ENCODE results near the gene HP. TPM values are rescaled to one million over a fixed set of nuclear protein-coding genes. Genes with fewer than 3 reads are reported as not detected.

HP gene
- total and polyA plus RNA-seq, 2 of the 4 experiments (the other 2 are of a cell fraction) = not detected

DNA sequence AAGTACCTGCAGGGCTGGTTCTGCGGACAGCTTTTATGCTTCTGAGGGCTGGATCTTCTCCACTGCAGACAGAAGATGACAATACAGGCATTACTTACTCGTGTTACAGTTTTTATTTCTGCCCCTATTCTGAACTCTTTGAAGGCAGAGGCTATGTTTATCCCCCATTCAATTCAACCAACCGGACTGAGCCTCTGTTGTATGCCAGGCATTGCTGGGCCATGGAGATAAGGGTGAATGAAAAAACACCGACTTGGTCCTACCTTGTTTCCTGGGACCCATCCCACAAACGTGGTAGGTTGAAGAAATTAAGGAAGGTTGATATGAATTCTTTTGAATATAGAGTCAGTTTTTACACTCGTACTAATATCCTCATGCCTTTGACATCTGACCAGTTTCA, 10.0 kb upstream of the HP start:
- H3K9me1 ChIP-seq (ENCODE audit: insufficient read depth, low read length) = no peaks in the 10 kb centered on the region
- no peak overlapping the region for H3K9ac ChIP-seq (ENCODE audit: low read depth, low read length)
- ChIA-PET POLR2A (ENCODE audit: unreplicated experiment) (no interaction called here), CTCF (no interaction called here)
- H2AK5ac ChIP-seq (ENCODE audit: low read depth, low read length) = no peak overlapping the region
- no peak overlapping the region for H3K56ac ChIP-seq (ENCODE audit: extremely low read depth, insufficient read depth, low read length)
- 100% methylated on average over 1 of the region's 6 CpGs; no CpG with 5 or more reads in 1 of the 2 experiments for WGBS, 2 experiments (ENCODE audit: extremely low coverage in 2 of 2, insufficient read length in 1 of 2)
- no peak overlapping the region for H2BK15ac ChIP-seq (ENCODE audit: low read depth, low read length)
- H3K4me1 ChIP-seq (ENCODE audit: control insufficient read depth, insufficient read depth, low read length) = no peaks in the 10 kb centered on the region
- H2BK120ac ChIP-seq (ENCODE audit: low read depth, low read length) = no peak overlapping the region
- no peak overlapping the region for H2AFZ ChIP-seq (replicated peaks; ENCODE audit: low read length, poor library complexity)
- H3K4me2 ChIP-seq (ENCODE audit: low read depth, low read length) = no peak overlapping the region
- in situ Hi-C loops (cut with MboI; ENCODE audit: low sequenced_read_pairs) = no loop called here
- no peaks in the 10 kb centered on the region for H3K36me3 ChIP-seq (ENCODE audit: control insufficient read depth, insufficient read depth, low read length)
- H3K27me3 ChIP-seq (ENCODE audit: control insufficient read depth, insufficient read depth, low read length) = no peaks in the 10 kb centered on the region
- H2AK9ac ChIP-seq (replicated peaks; ENCODE audit: low read depth, low read length, poor library complexity) = no peak overlapping the region
- no peak for TF ChIP-seq MAFK (IDR thresholded peaks at IDR 0.05; ENCODE audit: low read depth, low read length)
- no peak for TF ChIP-seq CEBPB (IDR thresholded peaks at IDR 0.05; ENCODE audit: low read depth, low read length)
- TF ChIP-seq RFX5 (IDR thresholded peaks at IDR 0.05; ENCODE audit: low read depth, low read length) = no peak
- no peak for TF ChIP-seq BHLHE40 (IDR thresholded peaks at IDR 0.05; ENCODE audit: low read depth, low read length)
- TF ChIP-seq CHD1 (IDR thresholded peaks at IDR 0.05; ENCODE audit: low read depth, low read length) = no peak
- no peak for TF ChIP-seq RAD21 (IDR thresholded peaks at IDR 0.05; ENCODE audit: low read length)
- TF ChIP-seq, protein P1, sequence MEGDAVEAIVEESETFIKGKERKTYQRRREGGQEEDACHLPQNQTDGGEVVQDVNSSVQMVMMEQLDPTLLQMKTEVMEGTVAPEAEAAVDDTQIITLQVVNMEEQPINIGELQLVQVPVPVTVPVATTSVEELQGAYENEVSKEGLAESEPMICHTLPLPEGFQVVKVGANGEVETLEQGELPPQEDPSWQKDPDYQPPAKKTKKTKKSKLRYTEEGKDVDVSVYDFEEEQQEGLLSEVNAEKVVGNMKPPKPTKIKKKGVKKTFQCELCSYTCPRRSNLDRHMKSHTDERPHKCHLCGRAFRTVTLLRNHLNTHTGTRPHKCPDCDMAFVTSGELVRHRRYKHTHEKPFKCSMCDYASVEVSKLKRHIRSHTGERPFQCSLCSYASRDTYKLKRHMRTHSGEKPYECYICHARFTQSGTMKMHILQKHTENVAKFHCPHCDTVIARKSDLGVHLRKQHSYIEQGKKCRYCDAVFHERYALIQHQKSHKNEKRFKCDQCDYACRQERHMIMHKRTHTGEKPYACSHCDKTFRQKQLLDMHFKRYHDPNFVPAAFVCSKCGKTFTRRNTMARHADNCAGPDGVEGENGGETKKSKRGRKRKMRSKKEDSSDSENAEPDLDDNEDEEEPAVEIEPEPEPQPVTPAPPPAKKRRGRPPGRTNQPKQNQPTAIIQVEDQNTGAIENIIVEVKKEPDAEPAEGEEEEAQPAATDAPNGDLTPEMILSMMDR (conservative IDR thresholded peaks at IDR 0.05; ENCODE audit: low read depth, low read length) = no peak
- TF ChIP-seq SMC3 (IDR thresholded peaks at IDR 0.05; ENCODE audit: low read depth, low read length) = no peak
- no peaks in the 10 kb centered on the region for H4K20me1 ChIP-seq (ENCODE audit: insufficient read depth, low read length)
- no peak overlapping the region for H3K27ac ChIP-seq (ENCODE audit: insufficient read depth, low read length)
- no peak overlapping the region for H4K5ac ChIP-seq (ENCODE audit: low read depth, low read length)
- H3K23ac ChIP-seq (ENCODE audit: low read depth, low read length) = no peak overlapping the region
- H3K4ac ChIP-seq (ENCODE audit: low read depth, low read length) = no peak overlapping the region
- no peak overlapping the region for H2BK20ac ChIP-seq (ENCODE audit: low read depth, low read length)
- no peak overlapping the region for H3K14ac ChIP-seq (replicated peaks; ENCODE audit: low read depth, low read length)
- ATAC-seq (ENCODE audit: low read depth) (no peak), DNase-seq (no peak)
- dilution Hi-C loops (cut with HindIII; ENCODE audit: low sequenced_read_pairs, unreplicated experiment) = no loop called here
- no TSS peak for BruUV-seq (replicated peaks)
- H2BK5ac ChIP-seq (ENCODE audit: low read depth, low read length, poor library complexity, severe bottlenecking) = no peak overlapping the region
- no peak overlapping the region for H4K8ac ChIP-seq (ENCODE audit: low read depth in 2 of 2, low read length in 2 of 2)
- H3K79me1 ChIP-seq (ENCODE audit: low read depth in 1 of 2, low read length in 2 of 2) = no peaks in the 10 kb centered on the region
- H3K18ac ChIP-seq (ENCODE audit: low read depth, low read length) = no peak overlapping the region
- no peak overlapping the region for H4K91ac ChIP-seq (ENCODE audit: insufficient read depth, low read depth, low read length)
- no peak overlapping the region for H3K4me3 ChIP-seq (ENCODE audit: insufficient read depth, low read depth, low read length)
- H3K9me3 ChIP-seq (ENCODE audit: control insufficient read depth, insufficient read depth, low read length) = no peaks in the 10 kb centered on the region
- intact Hi-C loops (cut with micrococcal nuclease) = no loop called here

Data from IMR-90 (cell line).